B cell (primary cell): ENCODE data around the gene TCHHL1. TPM values are rescaled to one million over a fixed set of nuclear protein-coding genes. Genes with fewer than 3 reads are reported as not detected.

Source experiments
- ATAC-seq: fragments of 200-7000 bp; cut with Tn5 transposase; one replicate; pipeline ENCODE4 v1.10.0; 2021; ENCODE audit warnings: low read depth, mild to moderate bottlenecking, moderate number of reproducible peaks, moderate library complexity
- CTCF ChIA-PET: fragments of 350-600 bp; sonication (Branson Sonifier 250); formaldehyde crosslinking; loops from one replicate; lab custom pipeline; 2021; ENCODE audit warnings: antibody characterized with exemption, inconsistent platforms; lab: Charles Lee
- POLR2A ChIA-PET: fragments of 350-600 bp; sonication (Branson Sonifier 250); formaldehyde crosslinking; loops from one replicate; lab custom pipeline; 2021; ENCODE audit warnings: antibody characterized with exemption; lab: Charles Lee
- DNase-seq: peaks from one replicate; pipeline ENCODE4 v3.0.0; 2013
- H2AFZ ChIP-seq: 2 replicates; pipeline ENCODE4 v1.6.1; 2012; ENCODE audit warnings: mild to moderate bottlenecking, low read depth, low read length; ENCODE audit not compliant: insufficient read depth, poor library complexity, severe bottlenecking
- H3K27ac ChIP-seq, 2 donors: 1 replicate in 1 of 2; 2 replicates in 1 of 2; pipeline ENCODE4 v1.5.1; 2012 to 2013; ENCODE audit warnings: low read length in 2 of 2, mild to moderate bottlenecking in 2 of 2, moderate library complexity in 1 of 2
- H3K27me3 ChIP-seq, 4 experiments: fragments of 200-600 bp in 1 of 4; sonication (generic) in 1 of 4; replicated peaks in 1 of 4; 1 replicate in 2 of 4; 2 replicates in 2 of 4; pipeline versions ENCODE4 v1.6.1 to v1.7.0; 2013 to 2016; ENCODE audit warnings: low read length in 3 of 4, mild to moderate bottlenecking in 2 of 4, mixed read lengths in 1 of 4, moderate library complexity in 1 of 4; ENCODE audit not compliant: insufficient read depth in 4 of 4, control insufficient read depth in 3 of 4; ENCODE audit errors: control extremely low read depth in 1 of 4
- H3K36me3 ChIP-seq, 2 experiments: replicated peaks in 1 of 2; 1 replicate in 1 of 2; 2 replicates in 1 of 2; pipeline versions ENCODE4 v1.6.1 to v1.7.1; 2013; ENCODE audit warnings: low read length in 1 of 2; ENCODE audit not compliant: insufficient read depth in 2 of 2, control insufficient read depth in 1 of 2; ENCODE audit errors: control extremely low read depth in 1 of 2, extremely low read depth in 1 of 2
- H3K4me1 ChIP-seq, 2 donors: fragments of 200-600 bp in 1 of 2; sonication (generic) in 1 of 2; 1 replicate in 1 of 2; 2 replicates in 1 of 2; pipeline versions ENCODE4 v1.5.1 to v1.6.1; 2013 to 2017; ENCODE audit warnings: low read length in 2 of 2; ENCODE audit not compliant: control insufficient read depth in 2 of 2, insufficient read depth in 2 of 2
- H3K4me2 ChIP-seq: replicated peaks from 2 replicates; pipeline ENCODE3; 2012; ENCODE audit warnings: mild to moderate bottlenecking, low read depth, low read length; ENCODE audit not compliant: poor library complexity, severe bottlenecking
- H3K4me3 ChIP-seq, 5 experiments: fragments of 200-600 bp in 1 of 5; sonication (generic) in 1 of 5; 1 replicate in 3 of 5; 2 replicates in 2 of 5; pipeline versions ENCODE4 v1.5.1 to v1.7.0; 2011 to 2016; ENCODE audit warnings: low read length in 4 of 5, mild to moderate bottlenecking in 4 of 5, low read depth in 2 of 5, control low read depth in 1 of 5, moderate library complexity in 1 of 5; ENCODE audit not compliant: insufficient read depth in 1 of 5; ENCODE audit errors: control extremely low read depth in 1 of 5, extremely low read depth in 1 of 5
- H3K79me2 ChIP-seq: fragments of 200-600 bp; sonication (generic); one replicate; pipeline ENCODE4 v1.6.0; 2016; ENCODE audit warnings: low read length; ENCODE audit not compliant: control insufficient read depth, insufficient read depth
- H3K9ac ChIP-seq: fragments of 200-600 bp; sonication (generic); 2 replicates; pipeline ENCODE4 v1.6.1; 2017; ENCODE audit warnings: mild to moderate bottlenecking, low read length, moderate library complexity
- H3K9me3 ChIP-seq, 3 donors: one replicate each; pipeline versions ENCODE4 v1.6.1 to v1.7.1; 2013; ENCODE audit warnings: low read length in 2 of 3; ENCODE audit not compliant: control insufficient read depth in 2 of 3, insufficient read depth in 1 of 3; ENCODE audit errors: control extremely low read depth in 1 of 3
- H4K20me1 ChIP-seq: 2 replicates; pipeline ENCODE4 v1.6.0; 2012; ENCODE audit warnings: mild to moderate bottlenecking, low read length; ENCODE audit not compliant: insufficient read depth, control insufficient read depth, poor library complexity, severe bottlenecking
- H3K27ac Mint-ChIP-seq: one replicate; pipeline ENCODE4 v1.8.0; 2021; ENCODE audit warnings: mixed read lengths
- H3K27me3 Mint-ChIP-seq: one replicate; pipeline ENCODE4 v1.8.0; 2021; ENCODE audit warnings: mixed read lengths
- H3K4me1 Mint-ChIP-seq: one replicate; pipeline ENCODE4 v1.8.0; 2021; ENCODE audit warnings: mixed read lengths
- H3K4me3 Mint-ChIP-seq: one replicate; pipeline ENCODE4 v1.8.0; 2021; ENCODE audit warnings: mixed read lengths
- H3K9me3 Mint-ChIP-seq: one replicate; pipeline ENCODE4 v1.8.0; 2022; ENCODE audit warnings: mixed read lengths; ENCODE audit not compliant: insufficient read depth
- EZH2 ChIP-seq: IDR thresholded peaks from 2 replicates; pipeline ENCODE4 v1.6.1; 2012; ENCODE audit warnings: borderline replicate concordance, low read depth, mild to moderate bottlenecking, moderate library complexity, low read length; ENCODE audit not compliant: insufficient read depth, poor library complexity, severe bottlenecking
- WGBS: methylation state at CpG from one replicate; pipeline ENCODE4 v1.1.5; 2013; ENCODE audit warnings: missing lambda C conversion rate; ENCODE audit not compliant: insufficient coverage; 5-methylcytosine and 5-hydroxymethylcytosine counted together
- intact Hi-C: fragments of 100-400 bp; cut with micrococcal nuclease; formaldehyde crosslinking; loops from one replicate; pipeline ENCODE4 v1.10.0; 2022
- polyA plus RNA-seq: library from polyadenylated mRNA; depleted of rRNA; stranded (reverse); fragments of >200 nt; gene quantifications from 2 replicates; pipeline ENCODE4 v1.2.3, GENCODE V29; 2012
- total RNA-seq, 2 donors: library from RNA; stranded (reverse); fragments of 120-200 nt in 1 of 2; gene quantifications; 1 replicate in 1 of 2; 2 replicates in 1 of 2; pipeline versions ENCODE4 v1.2.3 to v1.2.4, GENCODE V29; 2013 to 2022
- TF ChIP-seq, protein P1 (sequence below): fragments of 200-600 bp; IDR thresholded peaks from one replicate; pipeline ENCODE4 v1.8.0; 2022; ENCODE audit warnings: antibody characterized with exemption, mild to moderate bottlenecking

The TCHHL1 gene
- total and polyA plus RNA-seq, 2 donors (not counting 1 experiment from before 2014, with no cell fraction given): not detected

DNA sequence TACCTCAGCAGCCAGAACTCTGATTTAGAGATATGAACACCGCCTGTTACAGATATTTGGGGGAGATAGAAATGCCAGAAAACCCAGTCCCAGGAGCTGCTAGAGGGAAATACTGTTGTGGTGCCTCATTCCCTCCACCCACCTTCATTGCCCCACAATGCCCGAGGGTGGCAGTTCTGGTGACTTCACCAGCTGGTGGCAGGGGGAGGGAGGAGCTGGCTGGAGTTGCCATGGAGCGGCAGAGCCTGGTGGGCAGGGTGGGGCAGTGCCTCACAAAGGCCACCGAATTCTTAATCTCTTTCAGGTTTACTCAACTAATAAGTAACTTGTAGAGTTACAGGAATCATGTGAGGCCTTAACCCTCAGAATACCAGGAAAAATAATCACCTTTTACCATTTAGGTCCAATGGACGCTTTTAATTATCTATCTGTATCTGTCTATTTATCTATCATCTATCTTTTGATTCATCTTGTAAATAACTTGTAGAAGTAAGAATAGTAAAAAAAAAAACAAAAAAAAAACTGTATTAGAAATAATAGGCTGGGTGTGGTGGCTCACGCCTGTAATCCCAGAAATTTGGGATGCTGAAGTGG, 40.4 kb downstream of the TCHHL1 start:
- H3K4me3 ChIP-seq: peak overlapping the region in 4 of 5 experiments; percentile 7 to 22 (median 15)
- H2AFZ ChIP-seq: peak overlapping the region; percentile 95
- H3K9me3 ChIP-seq: peaks cover 0 to 8% (median 0%) of the 10 kb centered on the region in 3 donors
- peak overlapping the region; percentile 66 for H3K4me2 ChIP-seq
- H3K4me1 Mint-ChIP-seq: peaks cover 16% of the 10 kb centered on the region
- no peaks in the 10 kb centered on the region for H3K9me3 Mint-ChIP-seq
- peaks cover 0 to 6% (median 0%) of the 10 kb centered on the region in 4 experiments for H3K27me3 ChIP-seq
- CTCF ChIA-PET: interaction anchor here (1.0 to 3.8 kb wide), 8 partner anchors 9 to 411 kb away, joined by 3 to 35 read pairs (median 8); partner anchors contain the start of gene S100A11
- POLR2A ChIA-PET: interaction anchor here (0.6 to 0.7 kb wide), 3 partner anchors 15 to 1685 kb away, joined by 3 to 4 read pairs (median 3); no protein-coding TSS in a partner anchor
- 20% methylated on average over 1 of the region's 6 CpGs for WGBS
- intact Hi-C loops: loop anchor here (1.0 to 5.0 kb wide), 4 partner anchors 12 to 412 kb away; partner anchors contain the start of genes TDRKH and THEM4
- H3K27me3 Mint-ChIP-seq: peaks cover 8% of the 10 kb centered on the region
- no peaks in the 10 kb centered on the region for H4K20me1 ChIP-seq
- H3K27ac Mint-ChIP-seq: peak overlapping the region; percentile 97
- no peaks in the 10 kb centered on the region for H3K79me2 ChIP-seq
- H3K4me1 ChIP-seq: peaks cover 17 to 19% of the 10 kb centered on the region in 2 donors
- ATAC-seq (peak; percentile 31), DNase-seq (no peak)
- H3K36me3 ChIP-seq: no peaks in the 10 kb centered on the region
- H3K27ac ChIP-seq: peak overlapping the region; percentile 93 to 97
- TF ChIP-seq, protein P1, sequence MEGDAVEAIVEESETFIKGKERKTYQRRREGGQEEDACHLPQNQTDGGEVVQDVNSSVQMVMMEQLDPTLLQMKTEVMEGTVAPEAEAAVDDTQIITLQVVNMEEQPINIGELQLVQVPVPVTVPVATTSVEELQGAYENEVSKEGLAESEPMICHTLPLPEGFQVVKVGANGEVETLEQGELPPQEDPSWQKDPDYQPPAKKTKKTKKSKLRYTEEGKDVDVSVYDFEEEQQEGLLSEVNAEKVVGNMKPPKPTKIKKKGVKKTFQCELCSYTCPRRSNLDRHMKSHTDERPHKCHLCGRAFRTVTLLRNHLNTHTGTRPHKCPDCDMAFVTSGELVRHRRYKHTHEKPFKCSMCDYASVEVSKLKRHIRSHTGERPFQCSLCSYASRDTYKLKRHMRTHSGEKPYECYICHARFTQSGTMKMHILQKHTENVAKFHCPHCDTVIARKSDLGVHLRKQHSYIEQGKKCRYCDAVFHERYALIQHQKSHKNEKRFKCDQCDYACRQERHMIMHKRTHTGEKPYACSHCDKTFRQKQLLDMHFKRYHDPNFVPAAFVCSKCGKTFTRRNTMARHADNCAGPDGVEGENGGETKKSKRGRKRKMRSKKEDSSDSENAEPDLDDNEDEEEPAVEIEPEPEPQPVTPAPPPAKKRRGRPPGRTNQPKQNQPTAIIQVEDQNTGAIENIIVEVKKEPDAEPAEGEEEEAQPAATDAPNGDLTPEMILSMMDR: no peak
- TF ChIP-seq EZH2: no peak
- peak overlapping the region; percentile 76 for H3K4me3 Mint-ChIP-seq
- H3K9ac ChIP-seq: peak overlapping the region; percentile 52
